Measurements from ENCODE around the gene FOCAD. TPM values are rescaled to one million over a fixed set of nuclear protein-coding genes. Genes with fewer than 3 reads are reported as not detected.
A peak's percentile ranks its signal among the peaks of the same experiment; 100 is the strongest.

The FOCAD gene, protein sequence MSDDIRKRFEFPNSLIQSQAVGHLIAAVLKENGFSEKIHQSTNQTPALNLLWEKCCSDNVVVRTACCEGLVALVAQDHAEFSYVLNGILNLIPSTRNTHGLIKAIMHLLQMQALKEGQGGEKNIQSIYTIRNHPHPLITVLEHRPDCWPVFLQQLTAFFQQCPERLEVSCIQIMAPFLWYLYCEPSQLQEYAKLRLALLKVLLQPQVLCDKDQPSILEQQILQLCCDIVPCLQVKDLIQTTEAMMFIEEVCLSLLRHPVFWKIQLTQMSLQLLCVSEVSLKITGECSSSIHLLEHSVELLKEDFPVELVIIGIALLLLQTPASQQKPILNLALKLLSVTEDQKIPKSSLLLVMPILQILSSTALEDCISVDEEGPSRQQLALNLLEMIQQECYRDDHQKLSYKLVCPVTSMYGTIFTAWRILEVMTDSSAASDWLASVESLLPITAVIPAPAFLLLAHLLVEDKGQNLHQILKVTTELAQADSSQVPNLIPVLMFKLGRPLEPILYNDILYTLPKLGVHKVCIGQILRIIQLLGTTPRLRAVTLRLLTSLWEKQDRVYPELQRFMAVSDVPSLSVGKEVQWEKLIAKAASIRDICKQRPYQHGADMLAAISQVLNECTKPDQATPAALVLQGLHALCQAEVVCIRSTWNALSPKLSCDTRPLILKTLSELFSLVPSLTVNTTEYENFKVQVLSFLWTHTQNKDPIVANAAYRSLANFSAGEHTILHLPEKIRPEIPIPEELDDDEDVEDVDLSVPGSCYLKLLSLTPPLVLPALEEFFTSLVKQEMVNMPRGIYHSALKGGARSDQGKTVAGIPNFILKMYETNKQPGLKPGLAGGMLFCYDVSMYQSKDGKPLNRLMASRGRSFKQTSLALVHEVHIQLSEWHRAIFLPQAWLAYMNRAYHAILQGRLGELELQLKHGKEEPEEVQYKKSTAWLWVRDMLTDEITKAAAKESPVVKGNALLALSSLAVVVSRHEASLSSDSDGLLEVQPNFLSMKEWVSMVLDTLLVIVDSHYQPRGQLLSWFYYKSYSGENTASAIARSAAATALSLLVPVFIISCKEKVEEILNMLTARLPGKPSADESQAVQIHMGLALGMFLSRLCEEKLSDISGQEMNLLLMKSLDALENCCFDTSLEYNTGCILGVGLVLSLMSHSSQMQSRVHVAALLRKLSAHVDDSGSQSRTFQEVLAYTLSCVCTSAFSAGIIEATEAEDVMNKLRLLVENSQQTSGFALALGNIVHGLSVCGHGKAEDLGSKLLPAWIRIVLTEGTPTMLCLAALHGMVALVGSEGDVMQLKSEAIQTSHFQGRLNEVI (N-terminal part only)
- polyA plus RNA-seq (2012; ENCODE audit: missing spikeins), result 25.7 TPM

DNA sequence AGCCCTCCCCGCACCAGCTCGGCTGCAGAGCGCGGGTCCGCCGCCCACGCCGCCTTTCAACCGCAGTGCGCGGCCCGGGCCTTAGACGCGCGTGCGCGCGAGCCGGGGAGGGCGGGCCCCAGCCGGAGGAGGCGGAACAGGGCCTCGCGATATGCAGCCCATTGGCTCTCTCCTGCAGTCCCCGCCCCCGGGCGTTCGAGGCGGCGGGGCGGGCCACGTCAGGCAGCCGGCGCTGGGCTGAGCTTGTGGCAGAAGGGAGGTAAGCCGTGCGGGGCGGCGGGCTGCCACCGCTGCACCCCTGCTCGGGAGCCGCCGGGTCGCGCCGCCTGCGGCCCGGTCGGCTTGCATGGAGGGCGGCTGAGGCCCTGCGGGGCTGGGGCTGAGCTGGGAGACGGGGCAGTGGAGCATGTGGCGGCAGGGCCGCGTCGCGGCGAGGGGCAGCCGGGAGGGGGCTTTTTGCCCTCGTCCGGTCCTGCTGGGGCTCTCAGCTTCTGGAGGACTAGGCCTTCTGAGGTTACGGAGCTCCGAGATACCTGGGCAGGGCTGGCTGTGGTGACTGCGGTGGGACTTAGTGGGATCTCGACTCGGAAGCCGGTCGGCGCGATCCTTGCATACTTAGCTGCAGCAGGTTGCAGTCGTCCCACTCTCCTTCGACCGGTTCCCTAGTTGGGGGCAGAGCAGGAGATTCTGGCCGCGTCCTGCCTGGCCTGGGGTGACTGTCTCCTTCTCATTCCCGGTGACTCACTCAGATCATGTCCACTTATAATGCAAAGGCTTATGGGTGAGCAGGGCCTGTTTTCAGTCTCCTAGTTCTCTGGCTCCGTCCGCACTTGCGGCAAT is at the start of gene FOCAD:
Gene FOCAD (plus strand): TSS at position 225 of the 840 bp plus-strand sequence. CDS start 31,095 bp downstream, outside the sequence.
- peak; percentile 94 for FAIRE-seq
- peak; percentile 81 for DNase-seq (ENCODE audit: insufficient read length)
- TF ChIP-seq POLR2A (IDR thresholded peaks at IDR 0.05; ENCODE audit: low read depth, low read length) (peak; percentile 98), TAF1 (IDR thresholded peaks at IDR 0.05; ENCODE audit: borderline replicate concordance, low read depth, low read length) (peak; percentile 81), POLR2AphosphoS5 (IDR thresholded peaks at IDR 0.05; ENCODE audit: low read depth, low read length) (peak; percentile 92)

GRCh38 chr9:20634895-20635294 is 49.2 kb upstream of the FOCAD start:
- no peak for TF ChIP-seq POLR2A (IDR thresholded peaks at IDR 0.05; ENCODE audit: low read depth, low read length)
- TF ChIP-seq POLR2AphosphoS5 (IDR thresholded peaks at IDR 0.05; ENCODE audit: low read depth, low read length), result no peak
- TF ChIP-seq TAF1 (IDR thresholded peaks at IDR 0.05; ENCODE audit: borderline replicate concordance, low read depth, low read length), result no peak
- DNase-seq (ENCODE audit: insufficient read length) (no peak), FAIRE-seq (no peak)

DNA sequence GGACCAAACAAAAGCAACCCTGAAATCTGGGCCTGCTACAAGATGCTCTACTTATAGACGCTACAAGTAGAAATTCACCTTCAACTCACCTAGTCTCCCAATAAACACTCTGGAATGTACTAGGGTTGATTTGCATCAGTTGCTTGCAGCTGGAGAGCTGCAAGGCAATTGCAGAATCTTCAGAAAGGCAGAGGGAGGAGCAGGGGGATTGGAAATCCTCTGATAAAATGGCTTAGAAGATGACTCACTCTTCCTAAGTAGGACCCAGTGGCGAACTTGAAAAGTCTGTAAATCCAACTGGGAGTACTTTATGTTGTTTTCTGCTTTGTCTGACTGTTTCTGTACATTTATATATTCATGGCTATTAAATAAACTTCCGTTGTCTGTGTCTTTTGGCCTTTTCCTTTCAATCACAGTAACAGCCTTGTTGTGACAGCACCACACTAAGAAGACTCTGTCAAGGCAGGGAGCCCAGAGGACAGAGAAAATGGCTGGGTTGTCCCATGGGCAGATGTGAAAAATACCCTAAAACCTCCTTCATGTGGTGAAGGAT is 47.1 kb upstream of the FOCAD start:
- TF ChIP-seq POLR2AphosphoS5 (IDR thresholded peaks at IDR 0.05; ENCODE audit: low read depth, low read length) (no peak), TAF1 (IDR thresholded peaks at IDR 0.05; ENCODE audit: borderline replicate concordance, low read depth, low read length) (no peak), POLR2A (IDR thresholded peaks at IDR 0.05; ENCODE audit: low read depth, low read length) (no peak)
- DNase-seq (ENCODE audit: insufficient read length) (no peak), FAIRE-seq (no peak)

GRCh38 chr9:20640331-20641187 is 43.5 kb upstream of the FOCAD start:
- TF ChIP-seq TAF1 (IDR thresholded peaks at IDR 0.05; ENCODE audit: borderline replicate concordance, low read depth, low read length) (no peak), POLR2AphosphoS5 (IDR thresholded peaks at IDR 0.05; ENCODE audit: low read depth, low read length) (peak; percentile 66; the same call in 1 of the 2 replicates), POLR2A (IDR thresholded peaks at IDR 0.05; ENCODE audit: low read depth, low read length) (peak; percentile 49; the same call in 1 of the 2 replicates)
- FAIRE-seq (peak; percentile 90), DNase-seq (ENCODE audit: insufficient read length) (no peak)

DNA sequence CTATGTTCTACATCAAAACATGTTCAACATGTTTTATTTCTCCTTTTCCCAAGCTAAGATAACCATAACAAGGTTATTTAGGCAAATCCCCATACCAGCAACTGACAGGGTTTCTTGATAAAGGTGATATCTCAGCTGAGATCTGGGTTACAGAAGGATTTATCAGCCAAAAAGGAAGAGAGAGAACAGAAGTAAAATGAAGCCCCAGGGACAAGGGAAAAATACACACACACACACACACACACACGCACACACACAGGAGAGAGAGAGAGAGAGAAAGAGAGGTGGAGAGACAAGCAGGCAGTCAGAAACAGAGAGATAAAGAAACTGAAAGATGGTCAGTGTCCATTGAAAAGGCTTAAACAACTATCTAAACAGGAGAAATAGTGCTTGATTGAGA is 42.0 kb upstream of the FOCAD start:
- DNase-seq (ENCODE audit: insufficient read length), result no peak
- peak; percentile 60 for FAIRE-seq
- no peak for TF ChIP-seq TAF1 (IDR thresholded peaks at IDR 0.05; ENCODE audit: borderline replicate concordance, low read depth, low read length)
- TF ChIP-seq POLR2AphosphoS5 (IDR thresholded peaks at IDR 0.05; ENCODE audit: low read depth, low read length), result no peak
- no peak for TF ChIP-seq POLR2A (IDR thresholded peaks at IDR 0.05; ENCODE audit: low read depth, low read length)

DNA sequence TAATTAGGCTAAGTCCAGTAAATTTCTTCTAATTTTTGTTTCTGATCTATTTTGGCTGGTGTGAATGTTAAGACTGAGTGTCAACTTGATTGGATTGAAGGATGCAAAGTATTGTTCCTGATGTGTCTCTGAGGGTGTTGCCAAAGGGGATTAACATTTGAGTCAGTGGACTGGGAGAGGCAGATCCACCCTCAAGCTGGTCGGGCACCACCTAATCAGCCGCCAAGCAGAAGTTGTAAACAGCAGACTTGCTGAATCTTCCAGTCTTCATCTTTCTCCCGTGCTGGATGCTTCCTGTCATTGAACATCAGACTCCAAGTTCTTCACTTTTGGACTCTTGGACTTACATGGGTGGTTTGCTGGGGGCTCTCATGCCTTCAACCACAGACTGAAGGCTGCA is 40.4 kb upstream of the FOCAD start:
- DNase-seq (ENCODE audit: insufficient read length) (no peak), FAIRE-seq (no peak)
- no peak for TF ChIP-seq POLR2AphosphoS5 (IDR thresholded peaks at IDR 0.05; ENCODE audit: low read depth, low read length)
- no peak for TF ChIP-seq POLR2A (IDR thresholded peaks at IDR 0.05; ENCODE audit: low read depth, low read length)
- TF ChIP-seq TAF1 (IDR thresholded peaks at IDR 0.05; ENCODE audit: borderline replicate concordance, low read depth, low read length), result no peak

- DNase-seq (ENCODE audit: insufficient read length) (no peak), FAIRE-seq (no peak)
- TF ChIP-seq POLR2AphosphoS5 (IDR thresholded peaks at IDR 0.05; ENCODE audit: low read depth, low read length) (no peak), POLR2A (IDR thresholded peaks at IDR 0.05; ENCODE audit: low read depth, low read length) (no peak), TAF1 (IDR thresholded peaks at IDR 0.05; ENCODE audit: borderline replicate concordance, low read depth, low read length) (no peak)
Measured at GRCh38 chr9:20646656-20647055, 37.4 kb upstream of the FOCAD start.

- FAIRE-seq (no peak), DNase-seq (ENCODE audit: insufficient read length) (no peak)
- TF ChIP-seq POLR2AphosphoS5 (IDR thresholded peaks at IDR 0.05; ENCODE audit: low read depth, low read length), result no peak
- no peak for TF ChIP-seq TAF1 (IDR thresholded peaks at IDR 0.05; ENCODE audit: borderline replicate concordance, low read depth, low read length)
- no peak for TF ChIP-seq POLR2A (IDR thresholded peaks at IDR 0.05; ENCODE audit: low read depth, low read length)
Measured at GRCh38 chr9:20649381-20649780, 34.7 kb upstream of the FOCAD start.

DNA sequence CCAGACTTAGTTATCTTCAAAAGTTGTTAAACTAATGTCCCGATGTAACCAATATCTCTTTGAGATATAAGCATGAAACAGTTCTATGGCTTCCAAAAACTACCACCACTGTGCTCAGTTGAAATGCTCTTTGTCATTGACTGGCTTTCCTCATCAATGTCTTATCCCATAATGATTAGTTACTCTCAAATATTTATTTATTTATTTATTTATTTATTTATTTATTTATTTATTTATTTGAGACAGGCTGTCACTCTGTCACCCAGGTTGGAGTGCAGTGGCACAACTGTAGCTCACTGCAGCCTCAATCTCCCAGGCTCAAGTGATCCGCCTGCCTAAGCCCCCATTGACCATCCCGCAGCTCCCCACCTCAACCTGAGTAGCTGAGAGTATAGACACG is 33.7 kb upstream of the FOCAD start:
- no peak for TF ChIP-seq TAF1 (IDR thresholded peaks at IDR 0.05; ENCODE audit: borderline replicate concordance, low read depth, low read length)
- TF ChIP-seq POLR2A (IDR thresholded peaks at IDR 0.05; ENCODE audit: low read depth, low read length), result no peak
- no peak for TF ChIP-seq POLR2AphosphoS5 (IDR thresholded peaks at IDR 0.05; ENCODE audit: low read depth, low read length)
- no peak for DNase-seq (ENCODE audit: insufficient read length)
- FAIRE-seq, result no peak
